Sciatic nerve (tissue), 2 donors: ENCODE data around the gene ST7. TPM values are rescaled to one million over a fixed set of nuclear protein-coding genes. Genes with fewer than 3 reads are reported as not detected.

Source experiments
- ATAC-seq: fragments of 200-7000 bp; cut with Tn5 transposase; one replicate; pipeline ENCODE4 v1.9.1; 2020; ENCODE audit warnings: mild to moderate bottlenecking, moderate library complexity
- DNase-seq: peaks from one replicate; pipeline ENCODE4 v3.0.0-alpha.2; 2020; ENCODE audit warnings: low spot score
- intact Hi-C: fragments of 100-400 bp; cut with DNase I; formaldehyde crosslinking; loops from one replicate; pipeline ENCODE4 v1.14.2; 2022
- total RNA-seq: library from RNA; stranded (reverse); fragmentation: NEBNext Ultra II Directional; extraction: Animal tissue kit (Norgen Biotek cat#: 25700); gene quantifications from one replicate; pipeline ENCODE4 v1.2.1, GENCODE V29; 2021
- donor health status: DM: no; HTN: no; CAD: no.
- donor health status: DM: no; HTN: no; CAD: no.

The ST7 gene
- total RNA-seq, 1 donor from 2014 or later, result 19.7 TPM

DNA sequence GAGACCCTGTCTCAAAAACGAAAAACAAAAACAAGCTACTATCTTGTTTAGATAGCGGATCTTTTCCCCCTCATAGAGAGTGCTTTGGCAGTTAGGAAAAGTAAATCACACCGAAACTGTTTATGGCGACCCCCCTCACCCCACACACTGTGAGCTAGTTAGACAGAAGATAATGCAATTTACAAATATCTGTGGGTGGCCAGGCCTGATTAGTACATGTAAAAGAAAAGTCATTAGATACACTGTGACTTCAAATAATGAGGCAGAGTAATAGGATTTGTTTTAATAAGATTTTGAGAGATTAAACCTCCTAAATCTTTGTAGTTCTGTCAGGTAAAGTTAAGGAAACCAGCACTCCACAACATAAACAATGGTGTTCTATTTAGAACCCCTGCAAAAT lies 121.1 kb downstream of the ST7 start:
- ATAC-seq (no peak), DNase-seq (no peak)
- intact Hi-C loops, result no loop called here

DNA sequence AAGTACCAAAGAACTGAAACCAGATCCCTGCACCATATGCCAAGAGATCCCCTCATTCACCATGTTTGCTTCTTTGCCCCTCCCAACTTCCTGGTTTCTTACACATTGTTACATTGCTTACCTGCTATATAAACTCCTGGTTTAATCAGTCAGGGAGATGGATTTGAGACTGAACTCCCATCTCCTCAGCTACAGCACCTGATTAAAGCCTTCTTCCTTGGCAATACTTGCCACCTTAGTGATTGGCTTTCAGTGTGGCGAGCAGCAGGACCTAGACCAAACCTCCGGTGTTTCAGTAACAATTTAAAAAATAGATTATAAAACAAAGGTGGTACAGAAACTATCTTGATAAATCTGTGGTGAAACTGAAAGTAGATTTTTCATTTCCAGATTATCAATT lies 122.6 kb downstream of the ST7 start:
- intact Hi-C loops, result no loop called here
- no peak for DNase-seq
- ATAC-seq, result no peak

DNA sequence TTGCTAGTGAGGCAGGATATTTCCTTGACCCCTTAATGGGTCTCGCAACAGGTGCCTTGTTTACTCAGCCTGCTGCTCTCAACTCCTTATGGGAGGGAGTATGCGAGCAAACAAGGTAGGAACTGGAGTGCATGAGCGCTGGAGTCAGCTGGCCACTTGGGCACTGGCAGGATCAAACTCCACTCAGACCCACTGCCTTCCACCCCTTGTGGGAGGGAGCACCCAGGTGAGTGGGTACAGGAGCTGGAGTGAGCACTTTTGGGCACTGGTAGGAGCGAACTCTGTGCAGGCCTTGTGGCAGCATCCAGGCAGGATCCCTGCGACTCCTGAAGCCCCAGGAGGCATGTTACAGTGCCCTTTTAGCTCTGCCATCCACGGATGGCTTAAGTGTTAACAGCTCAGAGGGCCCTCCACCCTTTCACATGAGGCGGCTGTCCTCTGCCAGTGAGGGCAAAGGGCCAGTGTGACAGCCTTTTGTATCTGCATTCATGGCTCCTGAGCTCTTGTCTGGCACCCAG lies 123.2 kb downstream of the ST7 start:
- intact Hi-C loops, result no loop called here
- DNase-seq (no peak), ATAC-seq (no peak)

DNA sequence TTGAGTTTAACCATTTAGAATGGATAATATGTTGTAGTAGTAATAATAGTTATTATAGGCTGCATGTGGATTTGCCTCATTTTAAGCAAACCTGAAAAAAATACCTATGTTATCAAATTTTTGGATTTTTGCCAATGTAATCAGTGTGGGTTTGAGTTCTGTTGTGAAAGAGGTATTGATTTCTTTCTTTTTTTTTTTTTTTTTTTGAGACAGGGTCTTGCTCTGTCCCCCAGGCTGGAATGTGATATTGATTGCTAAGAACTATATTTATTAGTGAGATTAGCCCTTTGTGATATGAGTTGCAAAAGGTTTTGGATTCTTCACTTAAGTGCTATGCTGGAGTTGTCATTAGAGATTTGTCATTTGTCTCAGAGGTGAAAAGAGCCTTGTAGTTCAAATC lies 124.4 kb downstream of the ST7 start:
- DNase-seq (no peak), ATAC-seq (no peak)
- intact Hi-C loops, result no loop called here

- intact Hi-C loops, result no loop called here
- ATAC-seq (no peak), DNase-seq (no peak)
Measured at GRCh38 chr7:117082647-117083046, 129.3 kb downstream of the ST7 start.

GRCh38 chr7:117083648-117084047 lies 130.3 kb downstream of the ST7 start:
- ATAC-seq, result no peak
- no peak for DNase-seq
- intact Hi-C loops, result no loop called here

GRCh38 chr7:117084286-117084685 lies 131.0 kb downstream of the ST7 start:
- ATAC-seq (no peak), DNase-seq (no peak)
- intact Hi-C loops, result no loop called here

DNA sequence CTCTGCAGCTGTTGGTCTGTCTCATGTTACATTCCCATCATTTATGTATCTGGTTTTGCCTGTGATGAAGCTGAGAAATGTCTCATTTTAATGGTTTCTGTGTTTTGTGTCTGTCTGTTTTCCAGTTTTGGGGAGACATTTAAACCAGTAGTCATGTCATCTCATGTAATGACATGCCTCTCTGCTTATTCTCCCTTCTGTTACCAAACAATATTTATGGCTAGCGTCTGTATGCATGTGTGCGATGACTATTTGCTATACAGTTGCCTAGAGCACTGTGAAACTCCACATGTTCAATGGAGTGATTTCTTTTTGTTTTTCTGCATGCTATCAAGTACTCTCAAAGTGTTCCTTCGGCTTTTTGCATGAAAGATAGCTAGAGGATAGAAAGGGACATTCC lies 132.0 kb downstream of the ST7 start:
- no peak for ATAC-seq
- intact Hi-C loops, result no loop called here

GRCh38 chr7:117085769-117086463 lies 132.6 kb downstream of the ST7 start:
- ATAC-seq (no peak), DNase-seq (no peak)
- intact Hi-C loops, result no loop called here

More for the DNA sequence above, 132.0 kb downstream of the ST7 start:
- no peak for DNase-seq

- DNase-seq (no peak), ATAC-seq (no peak)
- intact Hi-C loops, result no loop called here
Measured at GRCh38 chr7:117086788-117087187, 133.5 kb downstream of the ST7 start.

DNA sequence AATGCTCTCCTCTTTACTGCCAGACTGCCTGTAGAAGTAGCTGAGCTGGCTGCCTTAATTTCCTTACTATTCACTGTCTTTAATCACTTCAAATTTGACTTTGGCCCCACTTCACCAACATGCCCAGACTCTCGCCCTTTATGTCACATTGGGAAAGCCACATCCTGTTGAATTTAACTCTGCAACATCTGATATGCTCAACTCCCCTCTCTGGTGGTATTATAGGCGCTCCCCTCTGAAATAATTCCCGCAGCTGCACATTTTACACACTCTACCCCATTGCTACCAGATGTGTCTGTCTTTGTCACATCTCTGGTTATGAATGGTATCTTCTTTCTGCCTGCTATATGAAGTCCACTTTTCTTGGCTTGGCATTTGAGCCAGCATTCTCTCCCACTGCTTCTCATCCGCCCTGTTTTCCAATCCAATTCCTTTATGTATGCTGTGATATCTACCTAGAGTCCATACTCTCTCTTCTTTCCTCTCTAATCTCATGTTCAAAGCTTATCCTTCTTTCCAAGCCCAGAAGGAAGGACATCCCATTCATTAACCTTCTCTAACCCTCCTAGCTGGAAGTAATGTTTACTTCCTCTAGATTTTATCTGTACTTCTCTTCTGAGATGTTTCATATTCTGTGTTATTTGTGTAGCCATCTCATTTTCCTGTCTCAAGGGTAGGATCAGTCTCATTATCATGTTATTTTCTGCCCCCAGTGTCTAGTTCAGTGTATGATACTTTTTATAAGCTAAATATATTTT lies 134.5 kb downstream of the ST7 start:
- DNase-seq, result no peak
- intact Hi-C loops, result no loop called here
- ATAC-seq, result no peak

GRCh38 chr7:117088623-117089194 lies 135.4 kb downstream of the ST7 start:
- no peak for ATAC-seq
- intact Hi-C loops, result no loop called here
- no peak for DNase-seq

DNA sequence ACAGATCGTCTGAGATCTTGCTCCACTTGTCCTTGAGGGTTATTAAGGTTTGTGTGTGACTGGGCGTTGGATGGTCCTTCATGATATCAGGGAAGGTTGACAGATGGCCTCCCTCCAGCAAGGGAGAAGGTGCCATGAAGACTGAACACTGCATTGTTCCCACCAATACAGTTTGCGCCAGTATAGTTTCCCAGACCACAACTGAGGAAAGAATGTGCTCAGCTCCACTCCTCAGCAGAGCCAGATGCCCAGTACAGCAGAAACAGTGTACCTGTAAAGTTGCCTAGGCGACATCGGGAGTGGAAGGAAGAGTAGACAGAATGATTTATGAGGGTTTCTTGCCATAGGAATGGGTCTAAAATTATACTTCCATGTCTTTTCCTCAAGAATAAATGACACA lies 137.5 kb downstream of the ST7 start:
- ATAC-seq (no peak), DNase-seq (no peak)
- intact Hi-C loops, result no loop called here

- DNase-seq (no peak), ATAC-seq (no peak)
- intact Hi-C loops, result no loop called here
Measured at GRCh38 chr7:117091721-117092120, 138.4 kb downstream of the ST7 start.

DNA sequence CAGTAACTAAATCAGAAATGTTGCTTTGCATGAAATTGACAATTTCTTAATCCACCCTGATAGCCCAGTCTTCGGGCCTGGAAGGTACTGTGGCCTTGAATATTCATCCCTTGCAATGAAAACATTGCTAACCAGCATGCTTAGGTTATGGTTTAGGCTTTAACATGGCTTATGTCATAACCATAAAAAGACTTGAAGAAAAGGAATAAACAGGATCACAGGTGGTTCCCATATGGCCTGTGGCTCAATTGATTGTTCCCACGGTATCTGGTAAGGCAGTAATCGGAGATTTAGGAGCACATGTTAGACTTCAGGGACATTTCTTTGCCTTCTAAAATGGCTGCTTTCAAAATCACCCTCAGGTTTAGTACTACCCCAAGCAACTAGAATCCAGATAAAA lies 139.5 kb downstream of the ST7 start:
- intact Hi-C loops, result no loop called here
- no peak for DNase-seq
- no peak for ATAC-seq

GRCh38 chr7:117094457-117094856 lies 141.2 kb downstream of the ST7 start:
- no peak for ATAC-seq

GRCh38 chr7:117095055-117095454 lies 141.8 kb downstream of the ST7 start:
- intact Hi-C loops, result no loop called here
- ATAC-seq (no peak), DNase-seq (no peak)

More at GRCh38 chr7:117094457-117094856, 141.2 kb downstream of the ST7 start:
- intact Hi-C loops, result no loop called here
- no peak for DNase-seq

GRCh38 chr7:117096330-117096729 lies 143.0 kb downstream of the ST7 start:
- no peak for ATAC-seq
- no peak for DNase-seq
- intact Hi-C loops, result no loop called here

- intact Hi-C loops, result no loop called here
- DNase-seq, result no peak
- no peak for ATAC-seq
Measured at GRCh38 chr7:117096942-117097341, 143.6 kb downstream of the ST7 start.

DNA sequence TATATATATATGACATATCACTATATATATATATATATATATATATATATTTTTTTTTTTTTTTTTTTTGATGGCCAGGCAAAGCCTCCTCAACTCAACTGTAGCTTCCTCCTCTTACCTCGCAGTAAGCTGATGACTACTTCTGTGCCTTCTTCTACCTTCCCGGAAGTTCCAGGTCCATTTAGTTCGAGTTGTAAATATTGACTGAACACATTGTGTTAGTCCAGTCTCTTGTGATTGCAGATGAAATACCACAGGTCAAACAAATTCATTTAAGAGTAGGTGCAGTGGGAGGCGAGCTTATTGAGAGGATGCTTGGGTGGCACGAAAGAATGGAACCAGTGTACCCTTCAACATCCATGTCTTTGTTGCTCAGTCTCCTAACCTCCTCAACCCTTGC lies 144.6 kb downstream of the ST7 start:
- intact Hi-C loops, result no loop called here
- DNase-seq, result no peak
- no peak for ATAC-seq
